ENCODE measurements around the gene TARS2.

The TARS2 gene

GRCh38 chr1:150543500-150544143 is 56.4 kb downstream of the TARS2 start:
- Mint-ChIP-seq H3K4me1 (ENCODE audit: low read depth) (peaks cover 3% of the 10 kb centered on the region), H3K27ac (no peak overlapping the region), H3K4me3 (no peak overlapping the region)

GRCh38 chr1:150544204-150544603 is 57.0 kb downstream of the TARS2 start:
- H3K27me3 Mint-ChIP-seq: peaks cover 15% of the 10 kb centered on the region

More at GRCh38 chr1:150543500-150544143, 56.4 kb downstream of the TARS2 start:
- H3K27me3 Mint-ChIP-seq: peaks cover 15% of the 10 kb centered on the region
- no peaks in the 10 kb centered on the region for H3K9me3 Mint-ChIP-seq (ENCODE audit: low read depth)
- no peaks in the 10 kb centered on the region for H3K36me3 Mint-ChIP-seq

GRCh38 chr1:150545486-150546032 is 58.3 kb downstream of the TARS2 start:
- no peak overlapping the region for H3K4me3 Mint-ChIP-seq
- no peak overlapping the region for H3K27ac Mint-ChIP-seq
- H3K9me3 Mint-ChIP-seq (ENCODE audit: low read depth): no peaks in the 10 kb centered on the region
- H3K36me3 Mint-ChIP-seq: no peaks in the 10 kb centered on the region
- H3K4me1 Mint-ChIP-seq (ENCODE audit: low read depth): peaks cover 9% of the 10 kb centered on the region
- peaks cover 20% of the 10 kb centered on the region for H3K27me3 Mint-ChIP-seq

More at GRCh38 chr1:150544204-150544603, 57.0 kb downstream of the TARS2 start:
- no peaks in the 10 kb centered on the region for H3K9me3 Mint-ChIP-seq (ENCODE audit: low read depth)
- H3K36me3 Mint-ChIP-seq: no peaks in the 10 kb centered on the region
- H3K4me3 Mint-ChIP-seq: no peak overlapping the region
- H3K4me1 Mint-ChIP-seq (ENCODE audit: low read depth): peaks cover 3% of the 10 kb centered on the region
- no peak overlapping the region for H3K27ac Mint-ChIP-seq

GRCh38 chr1:150546294-150546937 is 59.2 kb downstream of the TARS2 start:
- Mint-ChIP-seq H3K36me3 (no peaks in the 10 kb centered on the region), H3K4me1 (ENCODE audit: low read depth) (peaks cover 16% of the 10 kb centered on the region), H3K27me3 (peaks cover 20% of the 10 kb centered on the region), H3K27ac (no peak overlapping the region), H3K4me3 (no peak overlapping the region), H3K9me3 (ENCODE audit: low read depth) (no peaks in the 10 kb centered on the region)

GRCh38 chr1:150548324-150548631 is 61.1 kb downstream of the TARS2 start:
- Mint-ChIP-seq H3K36me3 (no peaks in the 10 kb centered on the region), H3K27ac (no peak overlapping the region), H3K9me3 (ENCODE audit: low read depth) (no peaks in the 10 kb centered on the region), H3K27me3 (peaks cover 20% of the 10 kb centered on the region), H3K4me3 (peak overlapping the region; percentile 83), H3K4me1 (ENCODE audit: low read depth) (peaks cover 26% of the 10 kb centered on the region)

- H3K4me3 Mint-ChIP-seq: peak within 1 kb of the TSS; percentile 83
- peaks cover 16% of the 10 kb centered on the region for H3K27me3 Mint-ChIP-seq
- H3K4me1 Mint-ChIP-seq (ENCODE audit: low read depth): peaks cover 26% of the 10 kb centered on the region
- H3K9me3 Mint-ChIP-seq (ENCODE audit: low read depth): no peaks in the 10 kb centered on the region
- peak within 1 kb of the TSS; percentile 28 for H3K27ac Mint-ChIP-seq
- H3K36me3 Mint-ChIP-seq: no peaks in the 10 kb centered on the region
Measured at GRCh38 chr1:150548632-150549495, 61.6 kb downstream of the TARS2 start, which contains the start of gene ADAMTSL4. TSS of gene ADAMTSL4 (plus strand) at chr1:150549408. CDS start at chr1:150552289, 2,881 bp downstream.

GRCh38 chr1:150549496-150550221 is 62.4 kb downstream of the TARS2 start:
- no peaks in the 10 kb centered on the region for H3K36me3 Mint-ChIP-seq
- peak overlapping the region; percentile 28 for H3K27ac Mint-ChIP-seq
- peaks cover 16% of the 10 kb centered on the region for H3K27me3 Mint-ChIP-seq
- peak overlapping the region; percentile 64 for H3K4me3 Mint-ChIP-seq
- H3K4me1 Mint-ChIP-seq (ENCODE audit: low read depth): peaks cover 26% of the 10 kb centered on the region
- no peaks in the 10 kb centered on the region for H3K9me3 Mint-ChIP-seq (ENCODE audit: low read depth)

GRCh38 chr1:150550222-150551050 is 63.2 kb downstream of the TARS2 start:
- H3K27ac Mint-ChIP-seq: no peak overlapping the region
- peaks cover 26% of the 10 kb centered on the region for H3K4me1 Mint-ChIP-seq (ENCODE audit: low read depth)
- no peaks in the 10 kb centered on the region for H3K9me3 Mint-ChIP-seq (ENCODE audit: low read depth)
- H3K36me3 Mint-ChIP-seq: no peaks in the 10 kb centered on the region
- peaks cover 14% of the 10 kb centered on the region for H3K27me3 Mint-ChIP-seq
- H3K4me3 Mint-ChIP-seq: peak overlapping the region; percentile 35

- Mint-ChIP-seq H3K27ac (no peak overlapping the region), H3K9me3 (ENCODE audit: low read depth) (no peaks in the 10 kb centered on the region), H3K27me3 (peaks cover 11% of the 10 kb centered on the region), H3K4me1 (ENCODE audit: low read depth) (peaks cover 26% of the 10 kb centered on the region), H3K36me3 (peaks cover 2% of the 10 kb centered on the region), H3K4me3 (peak overlapping the region; percentile 17)
Measured at GRCh38 chr1:150551051-150551783, 64.0 kb downstream of the TARS2 start.

- no peak overlapping the region for H3K4me3 Mint-ChIP-seq
- peaks cover 2% of the 10 kb centered on the region for H3K36me3 Mint-ChIP-seq
- H3K27me3 Mint-ChIP-seq: peaks cover 9% of the 10 kb centered on the region
Measured at GRCh38 chr1:150551784-150552127, 64.5 kb downstream of the TARS2 start.

GRCh38 chr1:150552128-150552910 is 65.1 kb downstream of the TARS2 start:
- H3K4me1 Mint-ChIP-seq (ENCODE audit: low read depth): peaks cover 26% of the 10 kb centered on the region
- peaks cover 8% of the 10 kb centered on the region for H3K27me3 Mint-ChIP-seq
- no peak overlapping the region for H3K27ac Mint-ChIP-seq
- peaks cover 2% of the 10 kb centered on the region for H3K36me3 Mint-ChIP-seq
- H3K9me3 Mint-ChIP-seq (ENCODE audit: low read depth): no peaks in the 10 kb centered on the region
- H3K4me3 Mint-ChIP-seq: no peak overlapping the region

More at GRCh38 chr1:150551784-150552127, 64.5 kb downstream of the TARS2 start:
- H3K4me1 Mint-ChIP-seq (ENCODE audit: low read depth): peaks cover 26% of the 10 kb centered on the region
- no peak overlapping the region for H3K27ac Mint-ChIP-seq
- H3K9me3 Mint-ChIP-seq (ENCODE audit: low read depth): no peaks in the 10 kb centered on the region

GRCh38 chr1:150552911-150553289 is 65.7 kb downstream of the TARS2 start:
- H3K36me3 Mint-ChIP-seq: peaks cover 2% of the 10 kb centered on the region
- peaks cover 26% of the 10 kb centered on the region for H3K4me1 Mint-ChIP-seq (ENCODE audit: low read depth)
- H3K27me3 Mint-ChIP-seq: peaks cover 8% of the 10 kb centered on the region
- no peaks in the 10 kb centered on the region for H3K9me3 Mint-ChIP-seq (ENCODE audit: low read depth)
- H3K27ac Mint-ChIP-seq: no peak overlapping the region
- H3K4me3 Mint-ChIP-seq: no peak overlapping the region

Data from activated naive CD8-positive, alpha-beta T cell (primary cell).